NOMO-1 treated with DMSO at 0.1 percent for 48 hours (cell line): ENCODE data around the gene SCLT1.
"Not testable (repeated sequence)": the region's sequence is repeated elsewhere in the genome, so short reads cannot be mapped to it uniquely, and the experiment has no call there.

Experiments used
- DNase-seq: peaks from one replicate; lab custom pipeline; 2025; ENCODE audit not compliant: unreplicated experiment; lab: John Stamatoyannopoulos, UW

SCLT1 gene

GRCh38 chr4:129093191-129093920 lies at the start of gene SCLT1:
Gene SCLT1 (minus strand): TSS chr4:129093539. CDS start chr4:129093103, 436 bp downstream.
- DNase-seq: peak; percentile 96

- DNase-seq: no peak
Observed at GRCh38 chr4:129140521-129140920, 47.2 kb upstream of the SCLT1 start.

GRCh38 chr4:129138810-129139496 lies 45.6 kb upstream of the SCLT1 start:
- DNase-seq: no peak

GRCh38 chr4:129136433-129136832 lies 43.1 kb upstream of the SCLT1 start:
- no peak for DNase-seq

- DNase-seq: no peak
Observed at GRCh38 chr4:129131343-129131742, 38.0 kb upstream of the SCLT1 start.

GRCh38 chr4:129129143-129129542 lies 35.8 kb upstream of the SCLT1 start:
- DNase-seq: no peak

GRCh38 chr4:129126614-129127013 lies 33.3 kb upstream of the SCLT1 start:
- not testable (repeated sequence) for DNase-seq

GRCh38 chr4:129117705-129118104 lies 24.4 kb upstream of the SCLT1 start:
- DNase-seq: no peak

- DNase-seq: no peak
Observed at GRCh38 chr4:129113919-129114318, 20.6 kb upstream of the SCLT1 start.

- no peak for DNase-seq
Observed at GRCh38 chr4:129113434-129113833, 20.1 kb upstream of the SCLT1 start.

GRCh38 chr4:129111919-129112318 lies 18.6 kb upstream of the SCLT1 start:
- no peak for DNase-seq

- DNase-seq: no peak
Observed at GRCh38 chr4:129110931-129111330, 17.6 kb upstream of the SCLT1 start.

- no peak for DNase-seq
Observed at GRCh38 chr4:129109965-129110824, 16.9 kb upstream of the SCLT1 start.

GRCh38 chr4:129098531-129099001 lies 5.2 kb upstream of the SCLT1 start:
- DNase-seq: no peak

- peak; percentile 74 for DNase-seq
Observed at GRCh38 chr4:129095811-129096454, 2.6 kb upstream of the SCLT1 start, which contains the start of gene C4orf33. Gene C4orf33 (plus strand): TSS chr4:129096152. CDS start chr4:129102611, 6,459 bp downstream.

- peak; percentile 11 for DNase-seq
Observed at GRCh38 chr4:129094347-129094746, 1.0 kb upstream of the SCLT1 start.

GRCh38 chr4:129092631-129093190 lies 628 bp downstream of the SCLT1 start:
- peak; percentile 18 for DNase-seq

- DNase-seq: no peak
Observed at GRCh38 chr4:129087516-129087915, 5.8 kb downstream of the SCLT1 start.

- DNase-seq: no peak
Observed at GRCh38 chr4:129085472-129085871, 7.9 kb downstream of the SCLT1 start.

- no peak for DNase-seq
Observed at GRCh38 chr4:129082302-129082701, 11.0 kb downstream of the SCLT1 start.
